ENCODE measurements around the gene OR7A5. TPM values are rescaled to one million over a fixed set of nuclear protein-coding genes. Genes with fewer than 3 reads are reported as not detected.

OR7A5 gene
- total RNA-seq, 1 donor from 2014 or later = not detected

GRCh38 chr19:14843169-14843568, 8.2 kb upstream of the OR7A5 start:
- peaks cover 9% of the 10 kb centered on the region for H3K9me3 Mint-ChIP-seq
- DNase-seq (ENCODE audit: low read depth, low spot score) = no peak
- no peaks in the 10 kb centered on the region for H3K36me3 Mint-ChIP-seq (ENCODE audit: low read depth)
- H3K27me3 Mint-ChIP-seq (ENCODE audit: low read depth) = peaks cover 34% of the 10 kb centered on the region
- H3K4me1 Mint-ChIP-seq = no peaks in the 10 kb centered on the region
- H3K4me3 Mint-ChIP-seq = no peak overlapping the region
- H3K27ac Mint-ChIP-seq (ENCODE audit: unreplicated experiment) = no peak overlapping the region
- TF ChIP-seq CTCF (conservative IDR thresholded peaks at IDR 0.05) = no peak

- Mint-ChIP-seq H3K27ac (ENCODE audit: unreplicated experiment) (no peak overlapping the region), H3K4me1 (no peaks in the 10 kb centered on the region), H3K27me3 (ENCODE audit: low read depth) (peaks cover 41% of the 10 kb centered on the region), H3K36me3 (ENCODE audit: low read depth) (no peaks in the 10 kb centered on the region), H3K4me3 (no peak overlapping the region), H3K9me3 (peaks cover 7% of the 10 kb centered on the region)
- DNase-seq (ENCODE audit: low read depth, low spot score) = no peak
- TF ChIP-seq CTCF (conservative IDR thresholded peaks at IDR 0.05) = no peak
These were observed 5.2 kb upstream of the OR7A5 start for GRCh38 chr19:14840206-14840605.

GRCh38 chr19:14837391-14837790, 2.4 kb upstream of the OR7A5 start:
- Mint-ChIP-seq H3K4me1 (no peaks in the 10 kb centered on the region), H3K9me3 (peaks cover 4% of the 10 kb centered on the region), H3K27me3 (ENCODE audit: low read depth) (peaks cover 30% of the 10 kb centered on the region), H3K4me3 (no peak overlapping the region), H3K27ac (ENCODE audit: unreplicated experiment) (no peak overlapping the region), H3K36me3 (ENCODE audit: low read depth) (no peaks in the 10 kb centered on the region)
- no peak for DNase-seq (ENCODE audit: low read depth, low spot score)
- TF ChIP-seq CTCF (conservative IDR thresholded peaks at IDR 0.05) = no peak

GRCh38 chr19:14830702-14831101, 4.3 kb downstream of the OR7A5 start:
- no peak for DNase-seq (ENCODE audit: low read depth, low spot score)
- Mint-ChIP-seq H3K4me1 (no peaks in the 10 kb centered on the region), H3K9me3 (peaks cover 3% of the 10 kb centered on the region), H3K4me3 (no peak overlapping the region), H3K36me3 (ENCODE audit: low read depth) (no peaks in the 10 kb centered on the region), H3K27me3 (ENCODE audit: low read depth) (peaks cover 55% of the 10 kb centered on the region), H3K27ac (ENCODE audit: unreplicated experiment) (no peak overlapping the region)
- TF ChIP-seq CTCF (conservative IDR thresholded peaks at IDR 0.05) = no peak

- no peak for TF ChIP-seq CTCF (conservative IDR thresholded peaks at IDR 0.05)
- Mint-ChIP-seq H3K27ac (ENCODE audit: unreplicated experiment) (no peak overlapping the region), H3K27me3 (ENCODE audit: low read depth) (peaks cover 69% of the 10 kb centered on the region), H3K36me3 (ENCODE audit: low read depth) (no peaks in the 10 kb centered on the region), H3K4me1 (no peaks in the 10 kb centered on the region), H3K9me3 (peaks cover 6% of the 10 kb centered on the region), H3K4me3 (no peak overlapping the region)
- DNase-seq (ENCODE audit: low read depth, low spot score) = no peak
These were observed 9.0 kb downstream of the OR7A5 start for GRCh38 chr19:14826006-14826405.

GRCh38 chr19:14821937-14822336, 13.0 kb downstream of the OR7A5 start:
- Mint-ChIP-seq H3K36me3 (ENCODE audit: low read depth) (no peaks in the 10 kb centered on the region), H3K4me1 (no peaks in the 10 kb centered on the region), H3K27ac (ENCODE audit: unreplicated experiment) (no peak overlapping the region), H3K27me3 (ENCODE audit: low read depth) (peaks cover 62% of the 10 kb centered on the region), H3K4me3 (no peak overlapping the region), H3K9me3 (peaks cover 2% of the 10 kb centered on the region)
- no peak for TF ChIP-seq CTCF (conservative IDR thresholded peaks at IDR 0.05)
- DNase-seq (ENCODE audit: low read depth, low spot score) = no peak

All from neural crest cell (in vitro differentiated cells).